GM12873 (cell line): Measurements from ENCODE around the gene PXMP2.

Experiments used
- TF ChIP-seq, protein P1 (sequence below): IDR thresholded peaks from 2 replicates; pipeline ENCODE4 v1.5.1; 2012; ENCODE audit warnings: low read depth, mild to moderate bottlenecking, moderate library complexity, low read length, control low read depth; ENCODE audit not compliant: insufficient read depth; ENCODE audit errors: missing control alignments

The PXMP2 gene

DNA sequence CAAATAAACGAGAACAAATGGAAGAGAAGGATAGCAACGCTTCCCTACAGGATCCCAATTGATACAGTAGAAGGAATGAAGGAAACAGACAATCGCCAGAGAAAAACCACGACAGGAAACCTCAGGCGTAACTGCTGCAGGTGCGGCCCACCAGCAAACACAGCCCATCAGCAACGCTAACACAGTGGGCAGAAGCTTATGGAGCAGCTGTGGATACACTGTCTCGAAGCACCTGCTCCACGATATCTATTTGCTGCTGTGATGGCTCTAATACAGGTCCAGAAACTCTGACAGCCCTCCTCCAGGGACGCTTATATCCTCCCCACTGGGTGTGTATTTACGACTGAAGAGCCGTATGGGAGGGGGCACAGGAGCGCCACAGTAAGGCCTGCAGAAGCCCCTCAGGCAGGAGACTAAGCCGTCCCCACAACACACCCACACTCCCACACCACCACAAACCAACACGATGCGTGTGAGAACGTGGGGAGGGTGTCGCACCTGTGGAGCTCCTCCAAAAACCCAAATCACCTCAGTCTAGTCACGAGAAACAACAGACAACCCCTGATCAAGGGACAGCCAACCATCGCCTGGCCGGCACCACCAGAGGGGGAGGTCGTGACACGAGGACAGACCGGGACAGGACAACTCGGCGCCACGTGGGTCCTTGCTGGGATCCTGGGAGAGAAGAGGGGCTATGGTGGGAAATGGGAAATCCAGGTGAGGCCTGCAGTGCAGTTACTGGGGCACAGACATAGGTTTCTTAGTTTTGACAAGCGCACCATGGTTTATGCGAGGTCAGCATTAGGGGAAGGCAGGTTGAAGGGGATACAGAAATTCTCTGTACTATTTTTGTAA lies 24.3 kb upstream of the PXMP2 start:
- TF ChIP-seq, protein P1, sequence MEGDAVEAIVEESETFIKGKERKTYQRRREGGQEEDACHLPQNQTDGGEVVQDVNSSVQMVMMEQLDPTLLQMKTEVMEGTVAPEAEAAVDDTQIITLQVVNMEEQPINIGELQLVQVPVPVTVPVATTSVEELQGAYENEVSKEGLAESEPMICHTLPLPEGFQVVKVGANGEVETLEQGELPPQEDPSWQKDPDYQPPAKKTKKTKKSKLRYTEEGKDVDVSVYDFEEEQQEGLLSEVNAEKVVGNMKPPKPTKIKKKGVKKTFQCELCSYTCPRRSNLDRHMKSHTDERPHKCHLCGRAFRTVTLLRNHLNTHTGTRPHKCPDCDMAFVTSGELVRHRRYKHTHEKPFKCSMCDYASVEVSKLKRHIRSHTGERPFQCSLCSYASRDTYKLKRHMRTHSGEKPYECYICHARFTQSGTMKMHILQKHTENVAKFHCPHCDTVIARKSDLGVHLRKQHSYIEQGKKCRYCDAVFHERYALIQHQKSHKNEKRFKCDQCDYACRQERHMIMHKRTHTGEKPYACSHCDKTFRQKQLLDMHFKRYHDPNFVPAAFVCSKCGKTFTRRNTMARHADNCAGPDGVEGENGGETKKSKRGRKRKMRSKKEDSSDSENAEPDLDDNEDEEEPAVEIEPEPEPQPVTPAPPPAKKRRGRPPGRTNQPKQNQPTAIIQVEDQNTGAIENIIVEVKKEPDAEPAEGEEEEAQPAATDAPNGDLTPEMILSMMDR: no peak

DNA sequence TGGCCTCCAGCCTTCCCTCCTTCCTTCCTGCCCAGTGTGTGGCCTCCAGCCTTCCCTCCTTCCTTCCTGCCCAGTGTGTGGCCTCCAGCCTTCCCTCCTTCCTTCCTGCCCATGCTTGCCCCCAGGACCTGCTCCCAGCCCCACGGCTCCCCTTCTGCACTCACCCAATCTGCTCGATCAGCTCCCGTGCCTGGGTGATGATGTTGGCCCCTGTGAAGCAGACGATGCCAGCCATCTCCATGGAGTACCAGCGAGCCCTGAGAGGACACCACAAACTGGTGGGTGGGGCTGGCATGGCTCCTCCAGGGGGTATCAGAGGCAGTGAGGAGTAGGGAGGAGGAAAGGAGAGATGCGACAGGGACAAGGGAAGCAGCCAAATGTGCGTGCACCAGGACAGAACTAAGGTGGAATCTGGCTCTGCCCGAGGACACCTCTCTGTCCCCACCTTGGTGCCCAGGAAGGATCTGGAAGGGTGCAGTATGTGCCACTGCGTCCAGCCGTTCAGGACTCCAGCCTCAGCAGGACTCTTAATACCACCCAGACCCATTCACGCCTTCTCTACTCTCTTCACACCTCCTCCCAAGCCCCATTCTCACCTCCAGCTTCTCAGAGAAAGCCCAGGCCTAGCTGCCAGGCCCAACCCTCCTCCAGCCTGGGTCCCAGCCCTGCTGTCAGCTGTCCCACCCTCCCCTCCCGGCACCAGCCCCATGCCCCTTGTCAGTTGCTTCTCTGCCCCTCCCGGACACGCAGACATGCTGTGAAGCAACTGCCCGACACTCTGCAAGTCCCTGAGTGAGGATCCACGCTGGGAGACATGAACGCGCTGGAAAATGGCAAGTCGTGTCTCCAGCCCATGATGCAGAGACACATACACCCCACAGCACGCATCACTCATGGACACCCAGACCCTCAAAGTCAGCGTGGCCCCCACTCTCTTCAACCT lies 22.9 kb upstream of the PXMP2 start:
- TF ChIP-seq, protein P1: no peak

DNA sequence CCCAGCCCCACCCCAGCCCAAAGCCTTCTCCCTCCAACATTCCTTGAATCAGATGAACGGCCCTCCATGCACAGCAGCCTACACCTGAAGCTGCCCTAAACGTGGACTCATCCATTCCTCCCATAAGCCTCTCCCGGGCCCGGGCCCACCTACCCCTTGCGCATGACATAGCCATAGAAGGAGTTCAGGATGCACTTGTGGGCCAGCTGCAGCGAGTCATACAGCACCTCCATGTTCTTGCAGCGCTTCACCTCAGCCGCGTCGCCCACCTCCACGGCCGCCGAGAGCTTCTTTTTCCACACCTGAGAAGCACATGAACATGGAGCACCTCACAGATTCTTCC lies 22.3 kb upstream of the PXMP2 start:
- TF ChIP-seq, protein P1: no peak

DNA sequence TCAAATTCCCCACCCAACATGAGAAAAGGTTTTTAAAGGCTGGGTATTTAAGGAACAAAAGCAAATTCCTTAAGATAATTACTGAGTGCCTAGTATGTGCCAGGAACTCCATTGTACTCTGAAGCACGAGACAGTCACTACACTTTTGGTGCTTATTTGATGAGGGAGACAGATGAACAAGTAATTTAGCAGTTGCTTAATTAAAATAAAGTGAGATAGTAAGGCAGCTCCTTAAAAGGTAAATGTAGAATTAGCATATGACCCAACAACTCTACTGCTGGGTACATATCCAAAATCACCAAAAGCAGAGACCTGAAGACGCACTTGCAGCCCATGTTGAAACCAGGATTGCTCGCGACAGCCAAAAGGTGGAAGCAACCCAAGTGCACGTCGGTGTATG lies 21.6 kb upstream of the PXMP2 start:
- TF ChIP-seq, protein P1: no peak

DNA sequence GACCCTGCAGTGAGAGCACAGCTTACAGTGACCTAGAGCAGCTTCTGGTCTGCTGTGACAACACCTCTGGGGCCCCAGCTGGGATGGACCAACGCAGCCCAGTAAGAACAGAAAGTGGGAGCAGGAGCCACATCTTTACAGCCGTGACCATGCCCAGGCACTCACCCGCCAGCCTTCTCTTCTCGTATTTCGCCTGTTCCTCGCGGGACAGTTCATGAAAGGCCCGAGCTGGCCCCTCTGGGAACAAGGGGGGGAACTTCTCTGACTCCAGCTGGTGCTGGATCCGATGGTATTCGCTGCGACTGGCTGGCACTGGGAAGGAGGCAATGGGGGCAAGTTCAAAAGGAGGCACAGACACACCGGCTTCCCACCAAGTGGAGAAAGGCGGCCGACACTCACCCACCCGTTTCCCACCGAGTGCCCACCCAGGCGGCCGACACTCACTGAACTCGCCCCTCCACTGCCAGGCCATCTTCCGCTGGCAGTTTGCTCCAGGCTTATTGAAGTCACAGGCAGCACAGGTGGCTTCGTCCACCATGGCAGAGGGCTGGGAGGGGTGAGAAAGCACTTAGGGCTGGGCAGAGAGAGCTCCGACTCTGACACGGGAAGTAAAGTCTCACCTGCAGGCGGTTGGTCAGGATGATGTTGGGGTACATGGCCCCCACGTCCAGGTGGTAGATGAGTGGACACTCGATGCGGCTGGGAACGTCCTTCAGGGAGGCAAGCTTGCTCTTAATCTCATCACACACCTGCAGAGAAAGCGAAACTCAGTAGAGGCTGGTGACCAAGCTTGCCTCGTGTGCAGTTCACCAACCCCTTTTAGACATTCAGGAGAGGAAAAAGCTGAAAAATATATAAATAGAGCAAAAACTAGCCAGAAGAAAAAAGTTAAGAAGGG lies 18.9 kb upstream of the PXMP2 start:
- TF ChIP-seq, protein P1: no peak

DNA sequence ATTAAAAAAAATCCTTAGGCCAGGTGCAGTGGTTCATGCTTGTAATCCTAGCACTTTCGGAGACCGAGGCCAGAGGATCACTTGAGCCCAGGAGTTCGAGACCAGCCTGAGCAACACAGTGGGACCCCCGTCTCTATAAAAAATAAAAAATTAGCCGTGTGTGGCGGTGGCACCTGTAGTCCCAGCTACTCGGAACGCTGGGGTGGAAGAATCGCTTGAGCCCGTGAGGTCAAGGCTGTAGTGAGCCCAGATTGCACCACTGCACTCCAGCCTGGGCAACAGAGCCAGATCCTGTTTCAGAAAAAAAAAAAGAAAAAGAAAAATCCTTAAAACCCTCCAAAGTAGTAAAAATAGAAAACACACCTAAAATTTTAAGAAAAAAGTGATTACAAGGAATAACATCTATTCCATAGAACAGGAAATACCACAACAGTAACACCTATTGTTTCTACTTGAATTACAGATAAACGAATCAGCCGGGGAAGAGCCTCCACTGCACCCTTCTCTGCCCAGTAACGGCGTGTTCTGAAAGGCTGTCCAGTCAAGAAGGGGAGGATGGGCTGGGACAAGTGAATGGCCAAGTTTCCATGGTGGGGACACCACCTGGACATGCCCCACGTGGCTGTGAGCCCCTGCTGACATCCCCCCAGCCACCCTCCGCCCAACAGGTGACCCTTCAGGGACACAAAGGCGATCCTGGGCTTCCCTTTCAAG lies 18.1 kb upstream of the PXMP2 start:
- TF ChIP-seq, protein P1: no peak
